Neural cell (in vitro differentiated cells): Measurements from ENCODE around the gene PLXNA2. TPM values are rescaled to one million over a fixed set of nuclear protein-coding genes. Genes with fewer than 3 reads are reported as not detected.

Experiments used
- H2AFZ ChIP-seq: fragments of 200-600, 300-800 bp; sonication (generic), shearing (Covaris generic); 2 replicates; pipeline ENCODE4 v1.6.0; 2014; ENCODE audit warnings: low read depth, mild to moderate bottlenecking, antibody characterized with exemption, low read length, moderate library complexity
- H3F3A ChIP-seq: fragments of 200-600 bp; shearing (Covaris generic); 2 replicates; pipeline ENCODE4 v1.6.1; 2016; ENCODE audit warnings: mild to moderate bottlenecking, moderate library complexity, mixed read lengths, antibody characterized with exemption, low read length; ENCODE audit not compliant: insufficient read depth, poor library complexity, severe bottlenecking
- H3K27ac ChIP-seq: fragments of 200-600, 300-800 bp; sonication (generic), shearing (Covaris generic); 2 replicates; pipeline ENCODE4 v1.5.1; 2014; ENCODE audit warnings: mild to moderate bottlenecking, low read length, moderate library complexity
- H3K27me3 ChIP-seq: fragments of 300-800, 200-600 bp; sonication (generic), shearing (Covaris generic); 2 replicates; pipeline ENCODE4 v1.6.0; 2014; ENCODE audit warnings: mild to moderate bottlenecking, low read depth, low read length, moderate library complexity; ENCODE audit not compliant: insufficient read depth
- H3K36me3 ChIP-seq: fragments of 300-800, 200-600 bp; sonication (generic), shearing (Covaris generic); 2 replicates; pipeline ENCODE4 v1.5.1; 2014; ENCODE audit warnings: mild to moderate bottlenecking, antibody characterized with exemption, low read length, moderate library complexity; ENCODE audit not compliant: insufficient read depth
- H3K4me2 ChIP-seq: fragments of 300-800, 200-600 bp; sonication (generic), shearing (Covaris generic); 2 replicates; pipeline ENCODE4 v1.6.0; 2014; ENCODE audit warnings: mild to moderate bottlenecking, low read length
- H3K4me3 ChIP-seq: fragments of 300-800, 200-600 bp; sonication (generic), shearing (Covaris generic); 2 replicates; pipeline ENCODE4 v1.5.1; 2014; ENCODE audit warnings: mild to moderate bottlenecking, low read length, moderate library complexity
- H3K79me2 ChIP-seq: fragments of 200-600 bp; shearing (Covaris generic); replicated peaks from 2 replicates; pipeline ENCODE4 v1.6.0; 2014; ENCODE audit warnings: mild to moderate bottlenecking, low read length, moderate library complexity; ENCODE audit not compliant: insufficient read depth
- H3K9ac ChIP-seq: fragments of 300-800, 200-600 bp; sonication (generic), shearing (Covaris generic); 2 replicates; pipeline ENCODE4 v1.6.1; 2016; ENCODE audit warnings: mild to moderate bottlenecking, low read length, mixed read lengths
- H3K9me2 ChIP-seq: fragments of 200-600 bp; shearing (Covaris generic); 2 replicates; pipeline ENCODE4 v1.6.1; 2016; ENCODE audit warnings: mild to moderate bottlenecking, low read length, mixed read lengths; ENCODE audit not compliant: insufficient read depth
- H3K9me3 ChIP-seq: fragments of 200-600, 300-800 bp; sonication (generic), shearing (Covaris generic); 2 replicates; pipeline ENCODE4 v1.6.1; 2016; ENCODE audit warnings: mild to moderate bottlenecking, mixed run types, low read length, moderate library complexity, mixed read lengths
- H4K20me1 ChIP-seq: fragments of 200-600 bp; shearing (Covaris generic); 2 replicates; pipeline ENCODE4 v1.6.1; 2016; ENCODE audit warnings: mild to moderate bottlenecking, mixed run types; ENCODE audit not compliant: insufficient read depth
- CTCF ChIP-seq: fragments of 450-650 bp; IDR thresholded peaks from 2 replicates; pipeline ENCODE4 v1.5.1; 2014; ENCODE audit warnings: antibody characterized with exemption, mild to moderate bottlenecking, moderate library complexity; ENCODE audit not compliant: poor library complexity, severe bottlenecking
- EP300 ChIP-seq: fragments of 450-650 bp; conservative IDR thresholded peaks from 2 replicates; pipeline ENCODE4 v1.6.1; 2014; ENCODE audit warnings: antibody characterized with exemption, mild to moderate bottlenecking, moderate library complexity; ENCODE audit not compliant: poor library complexity, severe bottlenecking
- EZH2 ChIP-seq: fragments of 200-600, 300-800 bp; shearing (Covaris generic), sonication (generic); IDR thresholded peaks from 2 replicates; pipeline ENCODE4 v1.6.1; 2014; ENCODE audit warnings: antibody characterized with exemption, low read length, borderline replicate concordance, mild to moderate bottlenecking; ENCODE audit not compliant: insufficient read depth, poor library complexity, severe bottlenecking
- MXI1 ChIP-seq: fragments of 450-650 bp; conservative IDR thresholded peaks from 2 replicates; pipeline ENCODE4 v1.6.1; 2014; ENCODE audit warnings: antibody characterized with exemption, mild to moderate bottlenecking; ENCODE audit not compliant: poor library complexity, severe bottlenecking
- POLR2AphosphoS5 ChIP-seq: IDR thresholded peaks from 2 replicates; pipeline ENCODE4 v1.6.1; 2012
- RAD21 ChIP-seq: fragments of 450-650 bp; conservative IDR thresholded peaks from 2 replicates; pipeline ENCODE4 v1.6.1; 2014; ENCODE audit warnings: antibody characterized with exemption, mild to moderate bottlenecking, moderate library complexity
- REST ChIP-seq: IDR thresholded peaks from 2 replicates; pipeline ENCODE4 v1.6.1; 2012; ENCODE audit warnings: borderline replicate concordance
- SMC3 ChIP-seq: fragments of 450-650 bp; conservative IDR thresholded peaks from 2 replicates; pipeline ENCODE4 v1.6.1; 2014; ENCODE audit warnings: antibody characterized with exemption, mild to moderate bottlenecking, moderate library complexity; ENCODE audit not compliant: poor library complexity
- TAF1 ChIP-seq: IDR thresholded peaks from 2 replicates; pipeline ENCODE4 v1.6.1; 2012; ENCODE audit warnings: low read depth
- polyA plus RNA-seq: library from polyadenylated mRNA; depleted of rRNA; stranded (reverse); fragments of >200 nt; gene quantifications from 2 replicates; pipeline ENCODE4 v1.2.3, GENCODE V29; 2014

The PLXNA2 gene
- polyA plus RNA-seq, 1 donor from 2014 or later: 30.6 TPM

- no peak overlapping the region for H2AFZ ChIP-seq
- H3K27me3 ChIP-seq: no peaks in the 10 kb centered on the region
- peaks cover 12% of the 10 kb centered on the region for H3K36me3 ChIP-seq
- H3K9me3 ChIP-seq: no peaks in the 10 kb centered on the region
- no peak overlapping the region for H3K4me2 ChIP-seq
- no peak overlapping the region for H3K9ac ChIP-seq
- H3K27ac ChIP-seq: no peak overlapping the region
- H3K79me2 ChIP-seq: no peaks in the 10 kb centered on the region
- TF ChIP-seq TAF1 (no peak), REST (no peak), RAD21 (no peak), MXI1 (no peak), EZH2 (no peak), POLR2AphosphoS5 (no peak), CTCF (no peak), EP300 (no peak), SMC3 (no peak)
- no peak overlapping the region for H3K4me3 ChIP-seq
- H3F3A ChIP-seq: no peaks in the 10 kb centered on the region
- H4K20me1 ChIP-seq: no peaks in the 10 kb centered on the region
- H3K9me2 ChIP-seq: no peaks in the 10 kb centered on the region
Observed at GRCh38 chr1:208027861-208028260, 216.3 kb downstream of the PLXNA2 start.

- no peak overlapping the region for H3K27ac ChIP-seq
- no peak for TF ChIP-seq TAF1
- TF ChIP-seq EP300: no peak
- no peak for TF ChIP-seq POLR2AphosphoS5
- no peak for TF ChIP-seq MXI1
- TF ChIP-seq CTCF: no peak
- TF ChIP-seq RAD21: no peak
- no peak for TF ChIP-seq REST
- no peak for TF ChIP-seq EZH2
- no peak for TF ChIP-seq SMC3
- no peak overlapping the region for H2AFZ ChIP-seq
- H3K36me3 ChIP-seq: peaks cover 12% of the 10 kb centered on the region
- H3K79me2 ChIP-seq: no peaks in the 10 kb centered on the region
- H3K4me3 ChIP-seq: no peak overlapping the region
- H3K27me3 ChIP-seq: no peaks in the 10 kb centered on the region
- no peaks in the 10 kb centered on the region for H3K9me2 ChIP-seq
- H3K4me2 ChIP-seq: no peak overlapping the region
- H3K9ac ChIP-seq: no peak overlapping the region
- H3K9me3 ChIP-seq: no peaks in the 10 kb centered on the region
- no peaks in the 10 kb centered on the region for H4K20me1 ChIP-seq
- no peaks in the 10 kb centered on the region for H3F3A ChIP-seq
Observed at GRCh38 chr1:208026880-208027438, 217.2 kb downstream of the PLXNA2 start.
